Measurements from ENCODE around the gene PCSK5. TPM values are rescaled to one million over a fixed set of nuclear protein-coding genes. Genes with fewer than 3 reads are reported as not detected.

The PCSK5 gene
- total RNA-seq, 2 experiments from 2014 or later, result 14.4 to 15.2 TPM

- ChIA-PET POLR2A (no interaction called here), CTCF (no interaction called here)
- H3K4me3 Mint-ChIP-seq, result no peak overlapping the region
- no peak for TF ChIP-seq CTCF (IDR thresholded peaks at IDR 0.05)
- Histone ChIP-seq H3K27ac (ENCODE audit: low read depth in 1 of 2, low read length in 2 of 2) (no peak overlapping the region), H3K4me1 (ENCODE audit: insufficient read depth, low read length) (no peaks in the 10 kb centered on the region), H3K36me3 (ENCODE audit: insufficient read depth, low read length) (no peaks in the 10 kb centered on the region), H3K27me3 (ENCODE audit: control insufficient read depth in 1 of 2, insufficient read depth in 2 of 2, low read length in 2 of 2) (no peaks in the 10 kb centered on the region), H3K9me3 (ENCODE audit: control insufficient read depth in 1 of 2, insufficient read depth in 1 of 2, low read length in 2 of 2) (no peaks in the 10 kb centered on the region), H3K4me3 (ENCODE audit: low read length) (no peak overlapping the region)
- intact Hi-C loops (cut with DNase I, micrococcal nuclease), result no loop called here
- DNase-seq (no peak), ATAC-seq (ENCODE audit: poor library complexity) (no peak)
- H3K9me3 Mint-ChIP-seq, result no peaks in the 10 kb centered on the region
- peaks cover 29% of the 10 kb centered on the region for H3K36me3 Mint-ChIP-seq (ENCODE audit: low read depth)
- no peak overlapping the region for H3K27ac Mint-ChIP-seq
- H3K4me1 Mint-ChIP-seq (ENCODE audit: low read depth), result no peaks in the 10 kb centered on the region
- H3K27me3 Mint-ChIP-seq, result no peaks in the 10 kb centered on the region
Observed at GRCh38 chr9:76127637-76128036, 237.2 kb downstream of the PCSK5 start.

GRCh38 chr9:76135902-76136301 lies 245.4 kb downstream of the PCSK5 start:
- ATAC-seq (ENCODE audit: poor library complexity) (no peak), DNase-seq (no peak)
- no peak for TF ChIP-seq CTCF (IDR thresholded peaks at IDR 0.05)
- Mint-ChIP-seq H3K27me3 (no peaks in the 10 kb centered on the region), H3K36me3 (ENCODE audit: low read depth) (peaks cover 5% of the 10 kb centered on the region), H3K9me3 (no peaks in the 10 kb centered on the region), H3K4me3 (no peak overlapping the region), H3K4me1 (ENCODE audit: low read depth) (no peaks in the 10 kb centered on the region), H3K27ac (no peak overlapping the region)
- ChIA-PET POLR2A (no interaction called here), CTCF (no interaction called here)
- intact Hi-C loops (cut with DNase I, micrococcal nuclease), result no loop called here
- Histone ChIP-seq H3K36me3 (ENCODE audit: insufficient read depth, low read length) (no peaks in the 10 kb centered on the region), H3K27me3 (ENCODE audit: control insufficient read depth in 1 of 2, insufficient read depth in 2 of 2, low read length in 2 of 2) (no peaks in the 10 kb centered on the region), H3K4me1 (ENCODE audit: insufficient read depth, low read length) (no peaks in the 10 kb centered on the region), H3K9me3 (ENCODE audit: control insufficient read depth in 1 of 2, insufficient read depth in 1 of 2, low read length in 2 of 2) (no peaks in the 10 kb centered on the region), H3K27ac (ENCODE audit: low read depth in 1 of 2, low read length in 2 of 2) (no peak overlapping the region), H3K4me3 (ENCODE audit: low read length) (no peak overlapping the region)

- ChIA-PET CTCF (interaction anchor here (0.6 kb wide), 1 partner anchor 68 kb away, joined by 3 read pairs; no protein-coding TSS in a partner anchor), POLR2A (no interaction called here)
- intact Hi-C loops (cut with DNase I, micrococcal nuclease), result no loop called here
- Histone ChIP-seq H3K4me1 (ENCODE audit: insufficient read depth, low read length) (no peaks in the 10 kb centered on the region), H3K36me3 (ENCODE audit: insufficient read depth, low read length) (no peaks in the 10 kb centered on the region), H3K27ac (ENCODE audit: low read depth in 1 of 2, low read length in 2 of 2) (no peak overlapping the region), H3K27me3 (ENCODE audit: control insufficient read depth in 1 of 2, insufficient read depth in 2 of 2, low read length in 2 of 2) (no peaks in the 10 kb centered on the region), H3K9me3 (ENCODE audit: control insufficient read depth in 1 of 2, insufficient read depth in 1 of 2, low read length in 2 of 2) (no peaks in the 10 kb centered on the region), H3K4me3 (ENCODE audit: low read length) (no peak overlapping the region)
- no peak for TF ChIP-seq CTCF (IDR thresholded peaks at IDR 0.05)
- peaks cover 5% of the 10 kb centered on the region for H3K36me3 Mint-ChIP-seq (ENCODE audit: low read depth)
- H3K4me3 Mint-ChIP-seq, result no peak overlapping the region
- no peaks in the 10 kb centered on the region for H3K27me3 Mint-ChIP-seq
- DNase-seq (peak in 1 of 14 experiments; percentile 7), ATAC-seq (ENCODE audit: poor library complexity) (no peak)
- no peaks in the 10 kb centered on the region for H3K4me1 Mint-ChIP-seq (ENCODE audit: low read depth)
- H3K9me3 Mint-ChIP-seq, result no peaks in the 10 kb centered on the region
- H3K27ac Mint-ChIP-seq, result no peak overlapping the region
Observed at GRCh38 chr9:76136986-76137385, 246.5 kb downstream of the PCSK5 start.

All from CD4-positive, alpha-beta T cell (primary cell).